GM12801 (cell line): Measurements from ENCODE around the gene SERBP1.

Source experiments
- TF ChIP-seq, protein P1 (sequence below): IDR thresholded peaks from one replicate; pipeline ENCODE4 v1.5.1; 2011; ENCODE audit warnings: control low read depth; ENCODE audit not compliant: insufficient read length; ENCODE audit errors: extremely low read depth

The SERBP1 gene

DNA sequence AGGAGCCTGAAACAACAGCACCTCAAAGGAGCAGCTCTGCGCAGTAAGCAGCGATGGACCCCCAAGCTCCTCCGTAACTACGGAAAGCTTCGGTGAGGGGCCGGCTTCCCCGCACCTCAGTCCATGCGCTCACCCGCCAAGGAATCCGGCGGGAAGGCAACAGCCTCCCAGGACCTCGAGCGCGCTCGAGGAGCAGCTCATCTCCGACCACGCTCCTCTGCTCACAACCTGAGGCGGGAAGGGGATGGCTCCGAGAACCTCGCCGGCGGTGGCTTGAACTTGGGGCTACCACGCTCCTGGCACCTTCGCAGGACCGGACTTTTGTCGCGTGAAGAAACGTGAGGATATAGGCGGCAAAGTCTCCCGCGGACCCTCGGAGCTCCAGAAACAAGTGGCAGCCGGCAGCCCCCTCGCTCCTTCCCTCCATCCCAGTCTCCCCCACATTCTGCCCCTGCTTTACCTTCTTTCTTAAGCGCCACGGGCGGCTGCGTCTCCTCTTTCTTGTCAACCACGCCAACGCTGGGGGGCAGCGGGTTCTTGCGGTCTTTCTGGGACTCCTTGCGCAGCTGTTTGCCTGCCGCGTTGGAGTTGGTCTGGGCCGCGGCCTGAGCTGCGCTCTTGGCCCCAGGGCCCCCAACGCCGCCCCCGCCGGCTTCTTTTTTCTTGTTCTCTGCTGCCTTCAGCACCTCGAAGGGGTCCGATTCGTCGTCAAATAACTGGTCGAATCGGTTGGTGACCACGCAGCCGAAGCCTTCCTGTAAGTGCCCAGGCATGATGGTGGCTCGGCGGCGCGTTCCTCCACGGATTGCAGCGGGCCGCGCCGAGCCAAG lies 459 bp downstream of the SERBP1 start:
- TF ChIP-seq, protein P1, sequence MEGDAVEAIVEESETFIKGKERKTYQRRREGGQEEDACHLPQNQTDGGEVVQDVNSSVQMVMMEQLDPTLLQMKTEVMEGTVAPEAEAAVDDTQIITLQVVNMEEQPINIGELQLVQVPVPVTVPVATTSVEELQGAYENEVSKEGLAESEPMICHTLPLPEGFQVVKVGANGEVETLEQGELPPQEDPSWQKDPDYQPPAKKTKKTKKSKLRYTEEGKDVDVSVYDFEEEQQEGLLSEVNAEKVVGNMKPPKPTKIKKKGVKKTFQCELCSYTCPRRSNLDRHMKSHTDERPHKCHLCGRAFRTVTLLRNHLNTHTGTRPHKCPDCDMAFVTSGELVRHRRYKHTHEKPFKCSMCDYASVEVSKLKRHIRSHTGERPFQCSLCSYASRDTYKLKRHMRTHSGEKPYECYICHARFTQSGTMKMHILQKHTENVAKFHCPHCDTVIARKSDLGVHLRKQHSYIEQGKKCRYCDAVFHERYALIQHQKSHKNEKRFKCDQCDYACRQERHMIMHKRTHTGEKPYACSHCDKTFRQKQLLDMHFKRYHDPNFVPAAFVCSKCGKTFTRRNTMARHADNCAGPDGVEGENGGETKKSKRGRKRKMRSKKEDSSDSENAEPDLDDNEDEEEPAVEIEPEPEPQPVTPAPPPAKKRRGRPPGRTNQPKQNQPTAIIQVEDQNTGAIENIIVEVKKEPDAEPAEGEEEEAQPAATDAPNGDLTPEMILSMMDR, result no peak

DNA sequence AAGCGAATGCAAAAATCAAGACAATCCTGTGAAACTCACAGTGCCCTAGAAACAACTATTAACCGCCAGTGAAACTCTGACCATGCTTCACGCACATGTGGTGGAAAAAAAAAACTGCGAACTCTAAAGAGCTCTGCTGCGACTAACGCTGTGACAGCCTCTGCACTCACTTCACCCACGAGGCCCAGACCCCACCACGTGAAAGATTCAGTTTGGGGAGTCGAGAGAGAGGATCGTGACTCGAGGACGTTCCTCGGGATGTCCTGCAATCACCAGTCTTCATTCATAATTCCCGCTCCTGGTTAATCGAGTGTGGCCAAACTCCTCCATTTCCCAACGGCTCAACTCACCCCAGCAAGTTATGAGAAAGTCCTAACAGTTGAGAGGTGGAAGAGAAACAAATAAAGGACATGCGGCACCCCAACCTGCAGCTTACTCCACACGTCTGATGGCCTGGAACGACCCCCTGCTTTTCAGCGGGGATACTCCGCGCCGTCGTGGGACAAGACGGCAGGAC lies 1.1 kb downstream of the SERBP1 start:
- TF ChIP-seq, protein P1, result no peak

DNA sequence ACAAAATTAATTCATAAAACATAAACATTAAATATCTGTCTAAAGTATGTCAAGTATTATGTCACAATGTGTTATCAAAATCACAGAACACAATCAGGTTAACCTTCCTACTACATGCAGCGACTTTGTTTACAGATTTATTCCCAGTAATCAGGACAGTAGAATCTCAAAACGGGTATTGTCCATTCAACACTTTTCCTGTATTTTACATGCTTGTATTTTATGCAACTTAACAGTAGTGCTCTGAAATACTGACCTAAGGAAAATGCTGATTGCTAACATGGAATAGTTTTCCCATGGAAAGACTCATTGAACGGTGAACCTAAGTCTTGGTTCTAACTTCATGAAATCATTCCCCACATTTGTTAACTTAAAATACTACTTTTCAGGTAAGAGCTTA lies 2.3 kb downstream of the SERBP1 start:
- TF ChIP-seq, protein P1, result no peak

DNA sequence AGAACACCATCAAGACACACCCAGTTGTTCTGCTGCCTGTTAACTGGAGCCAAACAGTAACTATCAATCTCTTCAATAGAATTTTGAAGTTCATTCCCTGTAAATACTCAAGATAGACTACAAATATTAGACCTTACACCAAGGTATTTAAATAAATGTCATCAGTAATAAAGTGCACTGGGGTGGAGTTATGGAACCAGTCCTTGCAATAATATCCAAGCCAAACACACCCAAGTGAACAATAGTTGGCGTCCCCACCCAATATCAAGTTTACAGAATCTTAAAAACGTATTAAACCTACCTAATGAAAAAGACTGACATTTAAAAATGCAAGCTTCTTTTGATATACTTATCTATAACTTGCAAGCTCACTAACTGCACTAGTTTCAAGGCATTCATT lies 2.7 kb downstream of the SERBP1 start:
- TF ChIP-seq, protein P1, result no peak

DNA sequence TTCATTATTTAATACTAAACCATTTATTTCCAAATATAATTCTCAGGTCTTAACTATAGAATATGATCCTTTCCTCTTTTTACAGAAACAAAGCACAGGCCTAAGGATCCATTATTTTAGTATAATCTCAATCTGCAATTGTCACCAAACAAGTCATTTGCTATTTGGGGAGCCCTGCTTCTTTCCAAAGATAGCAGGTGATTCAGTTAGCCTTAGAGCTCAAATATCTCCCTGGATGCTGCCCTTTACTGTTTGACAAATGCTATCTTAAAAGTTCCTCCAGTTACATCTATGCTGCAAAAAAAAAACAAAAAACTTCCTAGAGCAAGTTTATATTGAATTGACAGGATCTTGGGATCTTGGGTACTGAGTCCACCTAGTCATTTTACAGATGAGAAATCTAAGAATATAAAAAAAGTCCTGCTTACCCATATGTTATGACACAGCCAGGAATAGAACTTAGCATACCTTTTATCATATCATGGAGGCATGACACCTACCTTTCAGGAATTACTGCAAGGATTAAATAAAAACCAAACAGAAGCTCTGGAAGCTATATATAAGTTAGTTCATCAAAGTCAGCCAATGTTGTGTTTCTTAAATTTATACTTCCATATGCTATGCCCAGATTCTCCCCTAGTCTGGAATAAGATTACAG lies 9.2 kb downstream of the SERBP1 start:
- TF ChIP-seq, protein P1, result no peak

DNA sequence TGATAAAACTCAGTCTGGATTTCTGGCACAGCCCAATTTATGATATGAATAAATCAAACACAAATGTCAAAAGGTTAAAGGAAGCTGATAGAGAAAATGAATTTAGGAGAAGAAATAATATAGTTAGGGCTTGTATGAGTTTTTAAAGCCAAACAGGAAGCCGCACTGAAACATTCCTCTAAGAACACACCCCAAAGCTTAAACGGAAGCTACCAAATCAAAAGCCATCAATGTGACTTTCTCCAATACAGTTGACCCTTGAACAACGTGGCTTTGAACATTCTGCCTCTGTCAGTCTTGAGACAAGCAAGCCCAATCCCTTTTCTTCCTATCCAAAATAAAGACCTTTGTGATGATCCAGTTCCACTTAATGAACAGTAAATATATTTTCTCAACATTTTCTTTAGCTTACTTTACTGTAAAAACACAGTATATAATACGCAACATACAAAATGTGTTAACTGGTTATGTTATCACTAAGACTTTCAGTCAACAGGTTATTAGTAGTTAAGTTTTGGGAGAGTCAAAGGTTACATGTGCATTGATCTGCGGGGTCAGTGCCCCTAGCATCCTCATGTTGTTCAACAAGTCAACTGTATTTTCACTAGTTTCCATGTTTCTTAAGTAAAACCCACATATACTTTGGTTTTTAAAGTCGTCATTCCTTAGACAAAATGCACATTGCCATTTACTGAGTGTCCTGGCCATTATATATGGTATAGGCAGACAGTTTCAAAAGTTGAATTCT lies 11.2 kb downstream of the SERBP1 start:
- TF ChIP-seq, protein P1, result no peak

DNA sequence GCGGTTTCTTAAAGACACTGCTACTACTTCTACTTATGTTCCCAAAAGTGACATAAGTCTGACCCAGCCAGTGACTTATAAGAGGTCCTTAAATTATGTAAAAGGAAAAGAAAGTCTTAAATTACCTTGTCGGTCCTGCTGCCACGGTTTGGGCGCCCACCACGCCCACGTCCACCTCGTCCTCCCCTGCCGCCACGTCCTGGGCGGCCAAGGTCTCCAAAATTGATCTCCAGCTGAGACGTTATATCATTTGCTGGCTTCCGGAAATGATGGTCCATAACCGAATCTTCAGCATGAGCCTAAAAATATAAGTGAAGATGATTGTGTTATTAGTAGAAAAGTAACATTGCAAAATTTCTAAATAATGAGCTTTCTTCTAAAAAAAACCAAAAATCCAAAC lies 15.2 kb downstream of the SERBP1 start:
- TF ChIP-seq, protein P1, result no peak
